Measurements from ENCODE around the gene LNX2.
"Not testable (repeated sequence)": the region's sequence is repeated elsewhere in the genome, so short reads cannot be mapped to it uniquely, and the experiment has no call there.

Gene LNX2

GRCh38 chr13:27638001-27638400 is 17.7 kb upstream of the LNX2 start:
- in situ Hi-C loops (cut with MboI; ENCODE audit: low sequenced_read_pairs), result no loop called here

- in situ Hi-C loops (cut with MboI; ENCODE audit: low sequenced_read_pairs), result no loop called here
Measured at GRCh38 chr13:27637289-27637626, 16.9 kb upstream of the LNX2 start.

- in situ Hi-C loops (cut with MboI; ENCODE audit: low sequenced_read_pairs), result no loop called here
Measured at GRCh38 chr13:27636589-27637288, 16.4 kb upstream of the LNX2 start.

- in situ Hi-C loops (cut with MboI; ENCODE audit: low sequenced_read_pairs), result no loop called here
Measured at GRCh38 chr13:27635266-27635665, 14.9 kb upstream of the LNX2 start.

GRCh38 chr13:27634791-27635190 is 14.5 kb upstream of the LNX2 start:
- in situ Hi-C loops (cut with MboI; ENCODE audit: low sequenced_read_pairs), result no loop called here

- in situ Hi-C loops (cut with MboI; ENCODE audit: low sequenced_read_pairs), result no loop called here
Measured at GRCh38 chr13:27634231-27634630, 13.9 kb upstream of the LNX2 start.

- in situ Hi-C loops (cut with MboI; ENCODE audit: low sequenced_read_pairs), result no loop called here
Measured at GRCh38 chr13:27632648-27633047, 12.3 kb upstream of the LNX2 start.

- in situ Hi-C loops (cut with MboI; ENCODE audit: low sequenced_read_pairs), result no loop called here
Measured at GRCh38 chr13:27632214-27632613, 11.9 kb upstream of the LNX2 start.

GRCh38 chr13:27631665-27632064 is 11.3 kb upstream of the LNX2 start:
- in situ Hi-C loops (cut with MboI; ENCODE audit: low sequenced_read_pairs), result no loop called here

- in situ Hi-C loops (cut with MboI; ENCODE audit: low sequenced_read_pairs), result no loop called here
Measured at GRCh38 chr13:27631156-27631555, 10.8 kb upstream of the LNX2 start.

GRCh38 chr13:27628766-27629165 is 8.4 kb upstream of the LNX2 start:
- in situ Hi-C loops (cut with MboI; ENCODE audit: low sequenced_read_pairs), result not testable (repeated sequence)

- in situ Hi-C loops (cut with MboI; ENCODE audit: low sequenced_read_pairs), result no loop called here
Measured at GRCh38 chr13:27628081-27628480, 7.8 kb upstream of the LNX2 start.

- in situ Hi-C loops (cut with MboI; ENCODE audit: low sequenced_read_pairs), result no loop called here
Measured at GRCh38 chr13:27627380-27627779, 7.1 kb upstream of the LNX2 start.

GRCh38 chr13:27625839-27626238 is 5.5 kb upstream of the LNX2 start:
- in situ Hi-C loops (cut with MboI; ENCODE audit: low sequenced_read_pairs), result no loop called here

GRCh38 chr13:27624071-27624470 is 3.7 kb upstream of the LNX2 start:
- in situ Hi-C loops (cut with MboI; ENCODE audit: low sequenced_read_pairs), result no loop called here

- in situ Hi-C loops (cut with MboI; ENCODE audit: low sequenced_read_pairs), result no loop called here
Measured at GRCh38 chr13:27622881-27623280, 2.6 kb upstream of the LNX2 start.

- in situ Hi-C loops (cut with MboI; ENCODE audit: low sequenced_read_pairs), result no loop called here
Measured at GRCh38 chr13:27622102-27622820, 1.9 kb upstream of the LNX2 start.

GRCh38 chr13:27621366-27622101 is 1.2 kb upstream of the LNX2 start, which contains the start of gene POLR1D:
POLR1D (plus strand) TSS chr13:27621892; CDS start chr13:27621984, 92 bp downstream.
- in situ Hi-C loops (cut with MboI; ENCODE audit: low sequenced_read_pairs), result no loop called here

- in situ Hi-C loops (cut with MboI; ENCODE audit: low sequenced_read_pairs), result no loop called here
Measured at GRCh38 chr13:27621116-27621365, 712 bp upstream of the LNX2 start.

GRCh38 chr13:27619728-27620376 is 477 bp downstream of the LNX2 start:
- in situ Hi-C loops (cut with MboI; ENCODE audit: low sequenced_read_pairs), result no loop called here

GRCh38 chr13:27619093-27619727 is 1.1 kb downstream of the LNX2 start:
- in situ Hi-C loops (cut with MboI; ENCODE audit: low sequenced_read_pairs), result no loop called here

Data from HL-60/S4 treated with phorbol 12-myristate 13-acetate at 8.2 ng/mL for 4 days and 3 days (cell line).